ENCODE data around the gene GFRA1.

GFRA1 gene

DNA sequence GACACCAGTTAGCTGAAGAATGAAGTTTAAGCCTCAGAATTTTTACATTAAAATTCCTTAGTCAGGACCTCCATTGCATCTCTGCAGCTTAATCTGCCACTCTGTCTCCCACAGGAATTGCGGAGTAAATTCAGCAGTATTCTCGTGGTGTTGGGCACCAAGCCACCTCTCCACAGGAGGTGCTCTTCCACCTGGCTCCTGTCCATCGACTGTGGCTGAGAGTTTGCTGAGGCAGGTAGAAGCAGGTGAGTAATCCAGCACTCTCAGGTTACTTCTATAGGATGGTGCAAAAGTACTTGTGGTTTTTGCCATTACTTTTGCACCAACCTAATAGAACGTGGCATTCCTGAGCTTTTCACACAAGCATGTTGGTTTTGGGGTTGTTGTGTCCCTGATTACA lies 134.1 kb downstream of the GFRA1 start:
- FAIRE-seq (no peak), DNase-seq (ENCODE audit: extremely low spot score, insufficient read length, low read depth) (no peak)

DNA sequence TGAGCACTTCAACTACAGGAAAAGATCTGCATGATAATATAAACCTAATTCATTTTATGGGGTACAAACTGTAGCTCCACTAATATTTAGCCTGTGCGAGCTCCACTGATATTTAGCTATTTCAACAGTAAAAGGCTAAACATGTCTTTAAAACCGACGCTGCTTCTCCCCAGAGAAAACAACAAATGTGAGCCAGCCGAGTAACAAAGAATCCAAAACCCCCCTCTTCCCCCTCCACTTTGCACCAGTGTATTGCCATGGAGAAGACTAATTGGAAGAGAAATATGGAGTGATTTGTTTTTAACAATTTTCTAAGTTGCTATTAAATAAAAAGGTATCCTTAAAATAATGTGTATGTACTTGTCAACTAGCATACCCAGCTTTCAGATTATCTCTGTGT lies 136.7 kb downstream of the GFRA1 start:
- DNase-seq (ENCODE audit: extremely low spot score, insufficient read length, low read depth) = no peak
- no peak for FAIRE-seq

DNA sequence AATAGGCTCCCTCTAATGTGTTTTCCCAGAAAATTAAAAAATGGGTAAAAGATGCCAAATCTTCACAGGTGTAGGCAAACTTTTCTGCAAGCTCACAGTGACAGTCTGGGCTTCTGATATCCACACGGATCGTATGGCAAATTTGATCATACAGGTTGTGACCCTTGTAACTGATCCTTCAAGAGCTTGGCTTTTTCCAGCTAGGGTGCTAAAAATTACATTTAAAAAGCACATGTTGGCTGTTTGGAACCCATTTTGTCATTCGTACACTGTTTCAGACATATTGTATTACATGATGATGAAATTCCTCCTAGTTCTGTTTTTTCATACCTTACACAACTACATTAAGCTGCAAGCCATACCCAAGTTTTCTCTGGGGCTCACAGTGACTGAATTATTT lies 138.7 kb downstream of the GFRA1 start:
- DNase-seq (ENCODE audit: extremely low spot score, insufficient read length, low read depth) (no peak), FAIRE-seq (no peak)

DNA sequence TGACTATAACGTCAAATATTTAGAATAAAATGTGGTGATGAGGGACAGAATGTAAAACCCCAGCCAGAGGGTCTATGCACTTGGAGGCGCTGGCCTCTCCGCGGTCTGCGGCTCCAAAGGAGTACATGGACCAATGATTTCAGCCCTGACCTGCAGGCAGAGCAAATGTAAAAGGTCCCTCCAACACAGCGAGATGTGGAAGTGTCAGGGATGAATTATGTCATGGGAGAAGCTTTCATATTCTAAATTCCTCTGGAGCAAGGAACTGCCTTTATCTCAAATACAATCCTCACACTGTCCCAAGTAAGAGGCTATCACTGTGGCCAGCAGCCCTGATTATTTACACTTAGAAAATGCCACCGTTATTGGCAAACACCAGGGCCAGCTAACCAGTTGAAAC lies 139.4 kb downstream of the GFRA1 start:
- DNase-seq (ENCODE audit: extremely low spot score, insufficient read length, low read depth) = no peak
- no peak for FAIRE-seq

DNA sequence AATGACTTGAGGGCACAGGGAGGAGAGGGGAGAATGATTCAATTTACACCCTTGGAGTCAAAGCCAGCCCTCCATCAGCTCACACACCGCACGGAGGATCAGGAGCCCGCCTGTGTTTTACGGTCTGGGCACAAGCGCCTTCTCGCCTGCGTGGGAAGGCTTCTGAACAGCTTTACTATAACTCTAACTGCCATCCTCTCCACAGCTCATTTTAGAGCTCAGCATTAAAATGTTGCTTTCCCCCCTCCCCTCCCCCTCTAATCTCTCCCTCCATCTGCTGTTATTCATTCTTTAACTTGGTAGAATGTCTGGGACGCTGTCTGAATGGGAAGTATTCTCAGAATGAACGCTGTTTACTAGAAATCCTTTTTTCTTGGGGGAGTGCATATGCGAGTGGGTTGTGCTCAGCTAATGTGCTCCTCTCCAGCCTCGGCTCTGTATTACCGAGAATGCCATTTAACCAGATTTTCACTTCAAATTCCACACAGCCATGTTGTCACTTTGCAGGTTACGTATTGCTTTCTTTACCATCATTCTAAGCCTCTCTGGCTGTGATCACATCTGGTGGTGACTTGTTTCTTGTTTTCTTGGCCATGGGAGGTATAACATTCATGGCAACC lies 140.1 kb downstream of the GFRA1 start:
- DNase-seq (ENCODE audit: extremely low spot score, insufficient read length, low read depth) (no peak), FAIRE-seq (no peak)

DNA sequence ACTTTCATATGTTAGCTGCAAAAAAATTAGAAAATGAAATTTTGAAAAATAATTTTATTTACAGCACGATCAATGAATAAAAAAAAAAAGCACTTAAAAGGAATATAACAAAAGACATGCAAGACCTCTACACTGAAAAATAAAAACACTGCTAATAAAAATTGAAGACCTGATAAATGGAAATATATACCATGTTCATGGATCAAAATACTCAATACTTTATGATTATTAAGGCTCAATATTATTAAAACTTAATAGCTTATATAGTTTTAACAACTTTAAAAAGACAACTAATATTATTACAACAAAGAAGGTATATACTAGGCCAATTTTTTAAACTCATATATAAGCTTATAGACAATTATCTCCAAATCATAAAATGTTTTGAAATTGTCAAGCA lies 143.0 kb downstream of the GFRA1 start:
- FAIRE-seq (no peak), DNase-seq (ENCODE audit: extremely low spot score, insufficient read length, low read depth) (no peak)

DNA sequence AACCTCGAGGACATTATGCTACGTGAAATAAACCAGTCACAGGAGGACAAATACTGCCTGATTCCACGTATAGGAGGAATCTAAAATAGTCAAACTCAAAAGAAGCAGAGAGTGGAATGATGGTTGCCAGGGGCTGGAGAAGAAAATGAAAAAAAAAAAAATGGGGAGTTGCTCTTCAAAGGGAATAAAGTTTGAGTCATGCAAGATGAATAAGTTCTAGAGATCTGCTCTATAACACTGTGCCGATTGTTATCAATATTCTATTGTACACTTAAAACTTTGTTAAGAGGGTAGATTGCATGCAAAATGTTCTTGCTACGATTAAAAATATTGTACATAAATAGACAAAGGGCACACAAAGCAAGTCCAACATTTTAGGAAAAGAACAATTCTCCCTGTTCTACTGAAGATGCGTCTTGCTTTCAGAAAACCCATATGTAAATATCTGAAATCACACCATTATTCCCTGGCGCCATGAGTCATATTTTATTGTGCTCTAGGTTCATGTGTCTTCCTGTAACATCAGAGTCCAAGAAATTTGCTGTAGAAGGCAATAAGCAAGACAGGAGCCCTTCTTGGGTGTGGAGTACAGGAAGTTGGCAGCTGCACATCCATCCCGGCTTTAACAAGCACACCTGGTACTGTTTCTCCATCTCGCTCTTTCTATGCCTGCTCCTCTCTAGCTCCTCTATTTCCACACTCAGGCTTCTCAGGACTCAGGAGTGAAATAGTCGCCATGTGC lies 145.9 kb downstream of the GFRA1 start:
- no peak for FAIRE-seq
- no peak for DNase-seq (ENCODE audit: extremely low spot score, insufficient read length, low read depth)

DNA sequence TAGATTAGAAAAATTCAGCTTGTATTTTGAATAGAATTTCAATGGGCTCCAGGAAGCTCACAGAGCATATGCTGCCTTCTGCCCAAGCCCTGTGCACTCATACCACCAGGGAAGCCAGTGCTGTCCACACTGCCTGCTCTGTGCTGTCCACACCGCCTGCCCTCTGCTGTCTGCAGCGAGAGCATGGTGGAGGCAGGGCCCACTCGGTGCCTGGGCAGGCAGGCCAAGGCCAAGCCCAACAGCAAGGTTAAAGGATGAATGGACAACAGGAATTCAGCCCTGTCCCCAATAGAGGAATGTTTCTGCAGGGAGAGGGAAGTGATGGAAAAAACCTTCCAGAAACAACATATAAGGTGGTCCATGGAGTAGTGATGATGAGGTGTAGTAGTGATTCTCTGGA lies 146.8 kb downstream of the GFRA1 start:
- FAIRE-seq = no peak
- no peak for DNase-seq (ENCODE audit: extremely low spot score, insufficient read length, low read depth)

DNA sequence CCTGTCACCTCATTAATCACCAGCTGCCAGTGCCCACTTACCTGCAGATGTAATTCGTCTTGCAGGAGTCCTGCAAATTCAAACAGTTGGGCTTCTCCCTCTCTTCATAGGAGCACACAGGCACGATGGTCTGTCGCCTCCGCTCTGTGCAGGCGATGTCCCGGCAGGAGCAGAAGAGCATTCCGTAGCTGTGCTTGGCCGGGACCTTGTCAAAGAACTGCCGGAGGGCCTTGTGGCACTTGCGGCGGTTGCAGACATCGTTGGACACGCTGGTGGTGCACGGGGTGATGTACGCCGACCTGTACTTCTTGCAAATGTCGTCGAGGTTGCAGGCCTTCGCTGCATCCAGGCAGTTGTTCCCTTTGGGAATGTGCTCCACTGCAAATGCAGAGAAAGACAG lies 147.8 kb downstream of the GFRA1 start:
- DNase-seq (ENCODE audit: extremely low spot score, insufficient read length, low read depth) (no peak), FAIRE-seq (no peak)

DNA sequence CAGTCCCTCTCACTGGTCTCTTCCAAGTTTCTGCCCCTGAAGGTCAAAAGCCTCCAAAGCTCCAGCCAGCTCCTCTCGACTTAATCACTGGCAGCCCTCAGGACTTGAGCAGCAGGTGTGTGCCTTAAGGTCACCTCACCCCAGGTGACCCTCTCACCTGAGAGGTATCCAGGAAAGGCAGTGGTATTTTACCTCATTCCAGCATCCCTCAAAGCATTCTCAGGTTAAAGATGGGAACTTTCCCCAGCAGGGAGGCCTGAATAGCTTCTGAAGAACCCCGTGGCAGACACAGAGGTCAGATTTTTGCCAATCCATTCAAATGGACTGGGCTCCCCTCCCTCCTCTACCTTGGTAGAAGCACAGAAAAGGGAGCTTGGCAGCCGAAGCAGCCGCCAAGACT lies 148.2 kb downstream of the GFRA1 start:
- FAIRE-seq (no peak), DNase-seq (ENCODE audit: extremely low spot score, insufficient read length, low read depth) (no peak)

DNA sequence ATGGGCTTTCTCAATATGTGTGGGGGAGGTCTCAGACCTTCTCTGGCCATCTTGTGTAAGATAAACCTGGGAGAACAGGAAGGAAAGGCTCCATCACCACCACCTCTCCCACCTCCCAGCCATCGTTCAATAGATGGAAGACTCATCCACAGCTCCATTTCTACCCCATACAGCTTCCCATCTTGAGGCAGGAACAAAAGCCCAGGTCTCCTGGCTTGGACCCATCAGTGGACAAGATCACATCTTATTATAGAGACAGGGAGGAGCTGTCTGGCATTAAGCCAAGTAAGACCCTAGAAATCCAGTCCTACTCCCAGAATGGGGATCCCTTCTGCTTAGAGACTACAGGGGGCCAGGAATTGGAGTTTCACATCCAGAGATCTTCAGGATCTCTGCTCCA lies 150.3 kb downstream of the GFRA1 start:
- DNase-seq (ENCODE audit: extremely low spot score, insufficient read length, low read depth) = no peak
- FAIRE-seq = no peak

DNA sequence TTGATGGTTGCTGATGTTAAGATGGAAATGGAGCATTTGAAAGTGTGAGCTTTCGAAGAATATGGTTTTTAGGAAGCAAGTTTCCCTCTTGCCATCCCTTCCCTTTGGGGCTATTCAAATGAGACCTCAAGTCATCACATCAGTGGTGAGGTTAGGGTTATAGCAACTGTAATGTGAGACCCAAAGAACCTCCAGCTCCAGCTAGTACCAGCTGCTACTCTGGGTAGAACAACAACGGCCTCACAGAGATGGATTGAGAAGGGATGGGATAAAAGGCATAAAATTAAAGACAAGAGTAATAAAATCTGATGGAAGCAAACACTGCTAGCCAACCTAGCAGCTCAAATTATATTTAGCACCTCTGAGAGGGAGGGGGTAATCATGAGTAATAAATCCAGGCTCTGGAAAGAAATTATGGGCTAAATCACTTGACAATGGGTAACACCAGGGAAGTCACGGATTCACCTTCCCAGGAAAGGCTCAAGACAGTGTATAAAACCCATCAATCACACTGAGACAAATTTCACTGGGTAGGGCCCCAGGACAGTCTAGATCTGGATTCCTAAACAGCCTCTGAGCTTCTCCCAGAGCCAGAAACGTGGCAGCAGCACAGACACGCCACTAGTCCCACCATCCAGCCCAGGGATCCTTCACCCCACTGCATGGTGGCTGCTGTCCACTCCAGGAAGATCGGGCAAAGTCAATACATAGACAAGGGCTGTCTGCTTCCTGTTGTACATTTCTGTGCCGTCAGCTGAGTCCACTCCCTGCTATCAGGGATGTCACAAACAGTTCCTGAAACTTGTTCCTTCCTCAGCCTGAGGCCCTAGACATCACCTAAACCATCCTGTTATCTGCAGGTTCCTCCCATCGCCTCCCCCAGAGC lies 151.1 kb downstream of the GFRA1 start:
- DNase-seq (ENCODE audit: extremely low spot score, insufficient read length, low read depth) (no peak), FAIRE-seq (no peak)

DNA sequence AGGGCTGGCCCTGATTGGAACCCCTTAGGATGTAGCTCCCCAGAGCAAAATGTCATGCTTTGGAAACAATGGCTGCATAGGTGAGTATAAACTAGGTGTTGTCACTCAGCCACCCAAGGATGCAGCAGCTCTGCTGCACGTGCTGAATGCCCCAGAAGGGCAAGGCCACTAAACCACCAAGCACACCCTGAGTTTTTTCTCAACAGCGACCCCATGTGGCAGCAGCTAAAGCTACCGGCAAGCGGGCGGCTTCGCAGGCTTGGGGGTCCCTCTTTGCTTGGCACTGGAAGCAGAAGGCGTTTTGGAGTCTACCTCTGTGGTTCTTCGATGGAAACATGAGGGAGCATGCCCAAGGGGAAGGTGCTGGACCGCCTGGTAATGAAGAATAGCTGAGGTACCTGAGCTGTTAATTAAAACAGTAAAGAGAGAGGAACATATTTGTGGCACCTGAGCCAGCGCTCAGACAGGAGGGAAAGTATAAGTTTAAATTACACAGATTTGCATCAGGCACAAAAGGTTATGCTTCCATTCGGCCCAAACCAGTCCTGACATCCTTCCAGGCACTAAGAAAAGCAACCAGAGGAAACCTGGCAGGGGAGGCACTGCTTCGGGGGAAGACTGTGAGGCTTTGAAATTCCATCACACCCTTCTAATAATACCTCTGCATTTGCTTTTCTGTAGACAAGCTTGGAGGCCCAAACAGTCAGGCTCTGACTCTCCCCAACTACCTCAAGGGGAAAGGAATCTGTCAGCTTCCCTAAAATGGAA lies 152.1 kb downstream of the GFRA1 start:
- no peak for FAIRE-seq

DNA sequence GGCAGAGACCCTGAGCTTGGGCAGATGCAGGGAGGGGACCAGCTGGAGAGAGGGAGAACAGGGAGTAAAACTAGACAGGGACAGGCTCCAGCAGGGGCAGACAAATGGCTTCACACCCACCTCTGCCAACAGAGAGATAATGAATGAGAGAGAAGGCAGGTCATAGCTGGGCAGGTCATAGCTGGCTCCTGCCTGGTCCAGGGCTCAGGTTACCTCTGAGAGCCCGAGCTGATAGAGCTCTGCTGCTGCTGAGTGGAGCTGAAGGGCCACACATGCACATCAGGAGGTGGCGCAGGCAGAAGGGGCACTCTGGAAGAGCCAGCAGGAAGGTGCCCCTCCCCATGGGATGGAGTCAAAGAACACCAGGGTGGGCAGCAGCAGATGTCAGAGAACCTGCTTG lies 154.2 kb downstream of the GFRA1 start:
- DNase-seq (ENCODE audit: extremely low spot score, insufficient read length, low read depth) = no peak
- no peak for FAIRE-seq

More for the DNA sequence above, 152.1 kb downstream of the GFRA1 start:
- DNase-seq (ENCODE audit: extremely low spot score, insufficient read length, low read depth) = no peak

DNA sequence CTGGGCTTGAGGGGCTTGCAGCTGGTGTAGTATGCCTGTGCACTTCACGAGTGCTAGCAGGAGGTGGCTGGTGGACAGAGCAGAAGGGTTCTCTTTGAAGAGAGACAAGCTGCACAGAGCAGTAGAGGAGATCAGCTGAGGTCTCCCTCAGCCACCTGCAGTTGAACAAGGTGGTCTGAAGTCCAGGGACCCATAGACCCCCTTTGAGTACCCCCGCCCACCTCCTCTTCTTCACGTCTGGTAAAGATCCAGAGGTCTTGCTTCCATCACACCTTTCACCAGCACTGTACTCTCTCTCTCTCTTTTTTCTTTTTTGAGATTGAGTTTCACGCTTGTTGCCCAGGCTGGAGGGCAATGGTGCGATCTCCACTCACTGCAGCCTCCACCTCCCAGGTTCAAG lies 157.2 kb downstream of the GFRA1 start:
- FAIRE-seq = no peak
- DNase-seq (ENCODE audit: extremely low spot score, insufficient read length, low read depth) = no peak

DNA sequence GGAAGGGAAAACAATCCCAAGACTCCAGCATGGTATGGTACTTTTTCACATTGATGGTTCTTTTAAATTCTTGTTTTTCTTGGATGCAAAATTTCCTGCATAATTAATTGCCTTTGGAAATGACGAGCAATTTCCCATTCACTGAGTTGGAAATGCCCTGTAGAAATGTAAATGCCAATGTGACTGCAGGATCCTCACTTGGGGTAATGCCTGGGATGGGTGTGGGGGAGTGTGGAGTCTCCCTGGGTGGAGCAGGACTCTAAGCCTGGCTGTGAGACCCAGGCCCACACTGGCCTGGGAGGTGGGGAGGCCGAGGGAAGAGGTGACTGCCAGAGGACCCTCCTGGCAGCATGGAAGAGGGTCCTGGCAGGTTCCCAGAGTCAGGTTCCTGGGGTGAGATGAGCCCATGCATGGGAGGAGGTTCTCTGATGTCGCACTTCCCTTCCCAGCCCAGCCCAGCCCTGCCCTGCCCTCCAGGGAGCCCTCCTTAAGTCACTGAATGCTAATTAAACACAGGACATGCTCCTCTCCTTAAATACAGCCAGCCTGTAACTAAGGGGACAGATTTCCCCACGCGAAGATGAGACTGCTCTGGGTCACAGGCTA lies 157.9 kb downstream of the GFRA1 start:
- DNase-seq (ENCODE audit: extremely low spot score, insufficient read length, low read depth) (no peak), FAIRE-seq (no peak)

DNA sequence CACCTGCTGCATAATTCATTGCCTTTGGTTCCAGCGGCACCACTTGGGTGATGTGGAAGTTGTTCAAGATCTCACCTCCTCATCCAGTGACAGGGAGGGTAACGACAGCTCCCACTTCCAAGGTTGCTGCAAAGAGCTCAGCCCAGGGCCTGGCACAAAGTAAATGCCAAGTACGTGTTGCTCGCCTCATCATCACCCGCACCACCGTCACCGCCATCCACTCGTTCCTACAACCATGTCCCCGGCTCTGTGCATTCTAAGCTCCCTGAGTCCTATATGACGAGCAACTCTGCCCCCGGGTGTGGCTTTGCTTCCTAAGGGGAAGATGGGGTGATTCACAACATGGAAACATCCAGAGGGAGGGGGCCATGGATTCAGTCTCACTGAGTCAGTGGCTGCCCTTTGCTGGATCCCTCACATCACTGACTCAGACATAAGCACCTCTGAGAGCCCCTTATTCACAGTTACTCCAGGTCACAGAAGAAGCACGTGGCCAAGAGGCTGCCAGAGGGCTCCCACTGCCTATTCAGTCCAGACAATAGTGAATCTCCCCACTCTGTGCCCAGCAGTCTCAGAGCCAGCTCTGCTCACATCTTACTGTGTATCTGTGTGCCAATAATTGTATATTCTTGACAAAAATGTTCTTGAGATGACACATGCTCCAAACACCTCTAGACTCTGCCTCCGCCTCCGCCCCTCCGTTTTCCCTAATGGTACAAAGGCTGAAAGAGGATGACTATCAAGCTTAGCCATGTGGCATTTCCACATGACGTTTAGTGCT lies 159.1 kb downstream of the GFRA1 start:
- DNase-seq (ENCODE audit: extremely low spot score, insufficient read length, low read depth) = no peak
- no peak for FAIRE-seq

DNA sequence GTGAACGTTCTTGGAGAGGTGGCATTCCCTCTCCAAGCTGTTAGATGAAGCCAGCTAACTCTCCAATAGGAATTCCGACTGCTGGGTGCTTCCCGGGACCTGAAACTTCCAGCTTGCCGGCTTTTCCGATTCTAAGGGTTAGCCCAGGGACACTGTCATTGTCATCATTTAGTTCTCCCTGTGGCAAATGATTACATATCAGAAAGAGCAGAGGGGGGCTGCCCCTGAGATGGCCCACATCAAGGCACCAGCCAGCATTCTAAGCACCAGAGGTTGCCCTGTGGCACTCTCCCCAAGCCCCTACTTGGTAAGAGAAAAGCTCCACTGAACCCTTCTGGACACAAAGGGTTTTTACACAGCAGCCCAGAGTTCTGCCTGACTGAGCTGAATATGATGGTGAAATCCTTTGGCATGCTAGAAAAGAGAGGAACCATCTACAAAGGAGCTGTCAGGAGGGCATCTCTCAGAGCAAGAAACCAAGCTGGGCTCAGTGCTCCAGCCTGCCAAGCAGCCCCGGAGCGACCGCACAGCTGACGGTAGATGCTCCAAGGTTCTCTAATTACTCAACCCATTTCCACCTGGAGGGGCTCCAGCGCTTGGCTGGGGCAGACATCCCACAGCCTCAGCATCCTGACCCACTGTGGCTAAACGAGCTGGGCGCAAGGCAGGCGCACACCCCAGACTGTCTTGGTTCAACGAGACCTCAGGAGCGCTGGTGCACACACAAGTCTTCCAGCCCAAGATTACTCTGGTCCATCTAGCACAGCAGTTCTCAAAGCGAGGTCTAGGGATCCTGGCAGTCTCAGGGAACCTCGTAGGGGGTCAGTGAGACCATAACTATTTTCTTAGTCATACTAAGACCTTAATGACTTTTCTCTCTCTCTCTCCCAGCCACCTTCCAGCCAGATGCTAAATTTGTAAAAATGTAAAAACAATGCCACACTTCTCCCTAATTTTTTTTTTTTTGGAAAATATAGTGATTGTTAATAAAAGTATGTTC lies 160.5 kb downstream of the GFRA1 start:
- FAIRE-seq = no peak

More for the DNA sequence above, 160.5 kb downstream of the GFRA1 start:
- DNase-seq (ENCODE audit: extremely low spot score, insufficient read length, low read depth) = no peak

All from GM18507 (cell line).